HG03159 (cell line): ENCODE results near the gene ASCC1.
"Not testable (repeated sequence)": the region's sequence is repeated elsewhere in the genome, so short reads cannot be mapped to it uniquely, and the experiment has no call there.

Experiments used
- ATAC-seq: cut with Tn5 transposase; IDR thresholded peaks from one replicate; pipeline ENCODE4 v1.9.1; 2021; ENCODE audit warnings: mild to moderate bottlenecking, moderate library complexity; ENCODE audit not compliant: unreplicated experiment

The ASCC1 gene

DNA sequence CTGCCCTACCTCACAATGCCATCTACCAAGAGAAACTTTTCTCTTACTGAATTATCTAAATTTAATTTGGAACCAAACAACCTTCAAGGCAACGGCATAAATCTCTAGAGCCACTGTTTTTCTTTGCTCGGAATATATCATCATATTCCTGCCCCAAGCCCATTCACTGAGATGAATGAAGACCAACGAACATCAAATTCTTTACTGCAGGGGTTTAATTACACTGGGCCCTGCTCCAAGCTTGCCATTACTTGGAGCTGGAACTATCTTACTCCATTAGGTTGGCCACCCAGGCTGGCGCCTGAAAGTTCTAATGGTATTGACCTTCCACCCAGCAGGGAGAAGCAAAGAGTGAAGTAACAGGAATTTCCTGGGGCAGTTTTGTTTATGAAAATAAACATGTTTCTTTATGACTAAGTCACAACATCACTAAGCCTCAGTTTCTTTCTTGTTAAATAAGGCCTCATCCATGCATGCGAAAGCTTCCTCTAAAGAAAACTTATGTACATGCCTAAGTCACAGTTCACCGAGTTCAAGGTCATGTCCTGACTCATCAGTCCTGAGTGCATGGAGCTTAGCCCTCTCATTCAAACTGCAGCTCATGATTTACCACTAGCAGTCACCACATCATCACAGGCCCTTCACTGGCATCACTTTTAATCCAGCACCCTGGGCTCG, 42.3 kb downstream of the ASCC1 start:
- no peak for ATAC-seq

DNA sequence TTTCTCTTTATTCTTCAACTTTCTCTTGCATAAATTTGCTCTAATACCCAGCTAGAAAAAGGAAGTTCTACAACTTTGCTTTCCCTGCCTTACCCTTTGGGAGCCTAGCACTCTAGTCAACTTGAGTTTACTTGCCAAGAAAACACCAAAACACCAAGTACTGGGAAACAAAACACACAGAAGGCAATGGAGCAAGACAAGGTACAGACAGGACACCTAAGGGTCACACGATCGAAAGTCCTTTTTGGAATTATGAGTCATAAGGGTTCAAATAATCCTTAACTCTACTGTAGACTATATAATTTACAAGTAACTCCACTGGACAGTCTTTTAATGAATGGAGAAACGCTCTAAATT, 42.8 kb downstream of the ASCC1 start:
- no peak for ATAC-seq

DNA sequence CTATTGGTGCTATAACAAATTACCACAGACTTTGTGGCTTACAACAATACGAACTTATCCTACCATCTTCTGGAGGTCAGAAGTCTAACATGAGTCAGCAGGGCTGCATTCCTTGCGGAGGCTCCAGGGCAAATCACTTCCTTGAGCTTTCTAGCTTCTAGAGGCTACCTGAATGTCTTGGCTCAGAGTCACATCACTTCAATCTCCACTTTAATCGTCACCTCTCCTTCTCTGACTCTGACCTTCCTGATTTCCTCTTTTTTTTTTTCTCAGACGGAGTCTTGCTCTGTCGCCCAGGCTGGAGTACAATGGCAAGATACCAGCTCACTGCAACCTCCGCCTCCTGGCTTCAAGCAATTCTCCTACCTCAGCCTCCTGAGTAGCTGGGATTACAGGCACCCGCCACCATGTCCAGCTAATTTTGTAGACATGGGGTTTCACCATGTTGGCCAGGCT, 44.9 kb downstream of the ASCC1 start:
- ATAC-seq, result no peak

DNA sequence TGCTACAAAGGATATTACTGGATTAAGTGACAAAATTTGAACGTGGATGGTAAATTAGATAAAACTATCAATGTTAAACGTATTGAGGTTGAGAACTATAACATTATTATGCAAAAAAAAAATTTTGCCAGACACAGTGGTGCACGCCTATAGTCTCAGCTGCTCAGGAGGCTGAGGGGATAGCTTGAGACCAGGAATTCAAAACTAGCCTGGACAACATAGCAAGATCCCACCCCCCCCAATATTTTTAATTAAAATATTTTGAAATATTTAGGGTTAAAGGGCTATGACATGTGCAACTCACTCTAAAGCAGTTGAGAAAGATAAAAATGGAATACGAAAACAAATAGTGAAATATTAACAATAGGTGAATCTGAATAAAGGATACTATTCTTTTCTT, 45.3 kb downstream of the ASCC1 start:
- no peak for ATAC-seq

DNA sequence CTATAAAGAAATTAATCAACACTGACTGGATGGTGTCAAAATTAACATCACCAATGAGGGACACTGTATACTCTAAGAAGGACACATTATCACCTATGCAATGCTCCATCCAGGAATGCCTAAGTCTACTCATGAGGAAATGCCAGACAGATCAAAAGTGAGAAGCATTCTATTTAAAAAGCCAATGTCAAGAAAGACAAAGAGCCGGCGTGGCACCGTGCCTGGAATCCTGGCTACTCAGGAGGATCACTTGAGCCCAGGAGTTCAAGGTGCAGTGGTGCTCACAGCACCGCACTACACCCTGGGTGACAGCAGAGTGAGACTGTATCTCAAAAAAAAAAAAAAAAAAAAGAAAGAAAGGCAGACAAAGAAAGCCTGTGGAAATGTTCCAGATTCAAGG, 45.8 kb downstream of the ASCC1 start:
- no peak for ATAC-seq

DNA sequence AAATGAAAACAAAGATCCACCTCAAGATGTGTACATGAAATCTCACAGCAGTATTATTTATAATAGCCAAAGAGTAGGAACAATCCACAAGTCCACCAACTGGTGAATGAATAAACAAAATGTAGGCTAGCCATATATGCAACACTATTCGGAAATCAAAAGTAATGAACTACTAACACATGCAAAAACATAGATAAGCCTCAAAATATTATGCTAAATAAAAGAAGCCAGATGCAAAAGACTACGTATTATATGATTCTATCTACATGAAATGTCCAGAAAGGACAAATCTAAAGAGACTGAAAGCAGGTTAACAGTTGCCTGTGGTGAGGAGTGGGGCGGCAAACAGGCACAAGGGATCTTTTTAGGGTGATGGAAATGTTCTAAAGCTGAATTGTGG, 49.0 kb downstream of the ASCC1 start:
- no peak for ATAC-seq

DNA sequence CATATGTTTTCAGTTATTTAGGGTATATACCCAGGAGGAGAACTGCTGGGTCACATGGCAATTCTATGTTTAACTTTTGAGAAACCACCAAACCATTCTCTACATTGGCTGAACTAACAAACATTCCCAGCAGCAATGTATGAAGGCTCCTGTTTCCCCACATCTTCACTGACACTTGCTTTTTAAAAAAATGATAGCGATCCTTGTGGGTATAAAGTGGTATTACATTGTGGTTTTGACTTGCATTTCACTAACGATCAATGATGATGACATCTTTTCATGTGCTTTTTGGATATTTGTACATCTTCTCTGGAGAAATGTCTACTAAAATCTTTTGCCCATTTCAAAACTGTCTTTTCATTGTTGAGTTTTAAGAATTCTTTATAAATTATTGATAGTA, 51.5 kb downstream of the ASCC1 start:
- no peak for ATAC-seq

DNA sequence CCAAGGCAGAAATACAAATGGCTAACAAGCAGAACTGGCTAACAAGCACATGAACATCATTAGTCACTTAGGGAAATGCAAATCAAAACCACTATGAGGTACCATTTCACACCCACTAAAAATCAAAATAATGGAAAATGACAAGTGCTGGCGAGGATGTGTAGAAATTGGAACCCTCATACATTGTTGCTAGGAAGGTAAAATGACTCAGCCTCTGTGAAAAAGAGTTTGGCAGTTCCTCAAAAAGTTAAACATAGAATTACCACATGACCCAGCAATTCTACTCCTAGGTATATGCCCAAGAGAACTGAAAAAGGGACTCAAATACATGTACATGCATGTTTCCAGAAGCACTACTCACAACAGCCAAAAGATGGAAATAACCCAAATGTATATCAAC, 53.1 kb downstream of the ASCC1 start:
- ATAC-seq, result no peak

DNA sequence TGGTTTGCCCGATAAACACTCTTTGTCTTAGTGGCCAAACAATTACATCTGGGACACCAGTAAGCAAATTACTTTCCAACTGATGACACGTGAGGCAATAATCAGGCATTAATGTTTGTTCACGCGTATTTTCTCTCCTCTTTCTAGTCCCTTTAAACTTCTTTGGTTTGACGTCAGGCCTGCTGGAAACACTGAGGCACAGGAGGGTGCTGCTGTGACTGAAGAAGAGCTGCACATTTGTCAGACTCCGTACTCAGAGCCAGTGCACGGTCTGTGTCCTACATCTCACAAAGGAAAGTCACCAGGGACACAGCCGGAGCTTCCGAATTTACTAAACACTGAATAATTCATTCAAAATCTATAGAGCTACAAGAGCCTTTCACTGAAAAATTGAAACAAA, 57.9 kb downstream of the ASCC1 start:
- ATAC-seq, result no peak

DNA sequence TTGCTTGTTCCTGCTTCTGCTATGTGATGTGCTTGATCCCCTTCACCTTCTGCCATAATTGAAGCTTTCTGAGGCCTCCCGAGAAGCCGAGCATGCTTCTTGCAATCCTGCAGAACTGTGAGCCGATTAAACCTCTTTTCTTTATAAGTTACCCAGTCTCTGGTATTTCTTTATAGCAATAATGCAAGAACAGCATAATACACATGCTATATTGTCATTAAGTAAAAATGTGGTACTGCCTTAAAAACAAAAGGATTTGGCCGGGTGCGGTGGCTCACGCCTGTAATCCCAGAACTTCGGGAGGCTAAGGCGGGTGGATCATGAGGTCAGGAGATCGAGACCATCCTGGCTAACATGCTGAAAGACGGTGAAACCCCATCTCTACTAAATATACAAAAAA, 59.9 kb downstream of the ASCC1 start:
- no peak for ATAC-seq

DNA sequence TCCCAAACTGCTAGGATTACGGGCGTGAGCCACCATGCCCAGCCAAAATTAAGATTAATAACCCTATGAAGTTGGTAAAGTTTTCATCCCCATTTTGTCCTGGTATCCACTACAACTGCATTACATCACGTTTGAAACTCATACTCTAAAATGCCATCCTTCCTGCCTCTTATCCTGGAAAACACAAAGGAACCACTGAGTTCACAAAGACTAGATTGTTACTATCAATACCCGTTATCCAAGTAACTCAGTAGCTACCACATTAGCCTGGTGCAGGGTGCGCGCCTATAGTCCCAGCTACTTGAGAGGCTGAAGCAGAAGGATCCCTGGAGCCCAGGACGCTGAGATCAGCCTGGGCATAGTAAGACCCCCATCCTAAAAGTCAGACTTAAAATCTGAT, 63.8 kb downstream of the ASCC1 start:
- no peak for ATAC-seq

DNA sequence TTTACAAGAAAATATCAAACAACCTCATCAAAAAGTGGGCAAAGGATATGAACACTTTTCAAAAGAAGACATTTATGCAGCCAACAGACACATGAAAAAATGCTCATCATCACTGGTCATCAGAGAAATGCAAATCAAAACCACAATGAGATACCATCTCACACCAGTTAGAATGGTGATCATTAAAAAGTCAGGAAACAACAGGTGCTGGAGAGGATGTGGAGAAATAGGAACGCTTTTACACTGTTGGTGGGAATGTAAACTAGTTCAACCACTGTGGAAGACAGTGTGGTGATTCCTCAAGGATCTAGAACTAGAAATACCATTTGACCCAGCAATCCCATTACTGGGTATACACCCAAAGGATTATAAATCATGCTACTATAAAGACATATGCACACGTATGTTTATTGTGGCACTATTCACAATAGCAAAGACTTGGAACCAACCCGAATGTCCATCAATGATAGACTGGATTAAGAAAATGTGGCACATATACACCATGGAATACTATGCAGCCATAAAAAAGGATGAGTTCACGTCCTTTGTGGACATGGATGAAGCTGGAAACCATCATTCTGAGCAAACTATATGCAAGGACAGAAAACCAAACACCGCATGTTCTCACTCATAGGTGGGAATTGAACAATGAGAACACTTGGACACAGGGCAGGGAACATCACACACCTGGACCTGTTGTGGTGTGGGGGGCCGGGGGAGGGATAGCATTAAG, 65.2 kb downstream of the ASCC1 start:
- not testable (repeated sequence) for ATAC-seq

DNA sequence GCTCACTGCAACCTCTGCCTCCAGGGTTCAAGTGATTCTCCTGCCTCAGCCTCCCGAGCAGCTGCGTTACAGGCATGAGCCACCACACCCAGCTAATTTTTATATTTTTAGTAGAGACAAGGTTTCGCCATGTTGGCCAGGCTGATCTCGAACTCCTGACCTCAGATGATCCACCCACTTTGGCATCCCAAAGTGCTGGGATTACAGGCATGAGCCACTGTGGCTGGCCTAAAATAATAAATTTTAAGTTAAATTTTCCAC, 68.8 kb downstream of the ASCC1 start:
- ATAC-seq, result not testable (repeated sequence)

DNA sequence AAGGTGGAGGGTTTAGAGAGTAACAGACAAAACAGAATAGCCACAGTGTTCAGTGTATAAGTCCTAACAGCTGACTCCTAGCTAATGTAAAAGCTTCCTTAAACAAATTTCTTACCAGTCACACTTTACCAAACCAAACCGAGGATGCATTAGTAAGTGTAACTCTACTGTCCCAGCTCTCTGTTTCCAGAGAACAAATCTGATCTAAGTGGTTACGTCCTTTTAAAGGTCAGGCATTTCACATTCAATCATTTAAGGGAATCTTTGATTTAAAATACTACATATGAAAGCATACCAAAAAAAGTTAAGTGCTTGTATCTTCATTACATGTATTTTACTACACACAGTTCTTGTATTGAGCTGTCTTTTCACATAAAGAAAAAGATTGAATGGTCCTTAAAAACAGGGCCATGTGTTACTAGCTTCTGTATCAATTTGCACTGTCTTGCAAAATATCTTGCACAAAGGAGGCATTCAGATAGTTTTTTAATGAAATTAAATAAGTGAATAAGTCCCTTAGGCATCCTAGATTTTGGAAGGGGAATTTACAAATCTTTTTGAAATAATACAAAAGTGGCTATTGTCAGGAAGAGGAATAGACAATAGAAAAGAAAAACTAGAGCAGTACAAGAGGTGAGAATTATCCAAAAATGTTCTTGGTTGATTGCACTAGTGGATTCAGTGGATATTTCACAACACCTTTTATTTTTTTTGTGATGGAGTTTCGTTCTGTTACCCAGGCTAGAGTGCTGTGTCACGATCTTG, 69.3 kb downstream of the ASCC1 start:
- no peak for ATAC-seq

DNA sequence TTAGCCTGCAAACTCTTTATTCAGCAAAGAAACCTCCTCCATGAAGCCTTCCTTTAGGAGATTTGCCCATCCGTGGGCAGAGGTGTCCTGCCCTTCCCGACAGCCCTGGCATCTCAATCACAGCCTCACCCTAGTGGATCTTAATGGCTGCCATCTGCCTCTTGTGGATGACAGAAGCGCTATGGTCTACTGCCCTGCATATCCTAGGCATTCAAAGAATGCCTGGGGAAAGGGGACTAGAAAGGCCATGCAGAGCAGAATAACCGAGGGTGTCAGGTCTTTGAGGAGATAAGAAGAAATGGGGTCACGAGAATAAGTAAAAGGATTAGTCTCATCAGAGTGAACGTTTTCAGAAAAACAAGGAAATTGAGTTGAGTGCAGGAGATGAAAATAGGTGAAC, 70.0 kb downstream of the ASCC1 start:
- ATAC-seq, result no peak

DNA sequence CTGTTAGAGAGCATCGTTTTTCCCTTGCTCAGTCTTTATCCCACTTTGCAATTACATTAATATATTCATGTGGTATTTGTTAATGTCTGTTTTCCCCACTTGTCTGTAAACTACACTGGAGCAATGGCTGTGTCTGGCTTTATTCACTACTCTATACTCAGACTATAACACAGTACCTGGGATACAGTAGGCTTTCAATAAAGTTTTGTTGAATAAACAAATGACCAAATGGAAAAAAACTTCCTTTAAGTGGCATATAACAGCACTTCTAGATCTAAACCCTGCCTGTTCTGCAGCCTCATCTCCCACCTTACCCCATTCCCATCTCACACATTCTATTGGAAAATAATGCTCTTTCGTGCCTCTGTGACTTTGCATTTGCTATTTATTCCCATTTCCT, 70.4 kb downstream of the ASCC1 start:
- ATAC-seq, result no peak

DNA sequence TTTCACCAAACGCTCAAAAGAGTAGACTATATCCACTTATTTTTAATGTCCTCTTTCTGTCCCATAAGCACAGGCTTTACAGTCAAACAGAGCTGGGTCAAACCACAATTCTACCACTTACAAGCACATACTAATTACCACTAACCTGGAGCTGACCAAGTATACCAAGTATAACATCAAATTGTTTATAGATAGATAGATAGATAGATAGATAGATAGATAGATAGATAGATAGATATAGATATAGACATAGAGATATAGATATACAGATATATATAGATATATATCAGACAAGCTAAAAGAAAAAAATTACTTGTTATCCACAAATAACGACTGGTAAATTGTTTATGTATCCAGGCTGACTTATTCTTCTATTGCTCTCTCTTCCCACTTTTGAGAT, 75.2 kb downstream of the ASCC1 start:
- ATAC-seq, result no peak

DNA sequence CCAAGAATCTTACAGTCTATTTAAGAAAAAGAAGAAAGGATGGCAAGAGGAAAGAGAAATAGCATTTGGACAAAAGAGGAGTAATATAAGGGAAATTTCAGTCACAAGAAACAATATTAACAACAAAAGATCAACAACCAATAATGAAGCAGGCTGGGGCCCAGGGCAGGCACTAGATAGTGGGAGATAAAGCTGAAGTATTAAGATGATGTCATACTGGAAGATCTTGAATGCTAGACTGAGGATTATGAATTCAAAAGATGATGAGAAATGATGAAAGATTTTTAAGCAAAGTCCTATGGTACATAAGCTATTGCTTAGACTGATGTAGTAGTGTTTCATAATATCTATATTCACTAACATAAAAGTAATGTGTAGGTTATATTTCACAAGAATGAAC, 75.9 kb downstream of the ASCC1 start:
- no peak for ATAC-seq

DNA sequence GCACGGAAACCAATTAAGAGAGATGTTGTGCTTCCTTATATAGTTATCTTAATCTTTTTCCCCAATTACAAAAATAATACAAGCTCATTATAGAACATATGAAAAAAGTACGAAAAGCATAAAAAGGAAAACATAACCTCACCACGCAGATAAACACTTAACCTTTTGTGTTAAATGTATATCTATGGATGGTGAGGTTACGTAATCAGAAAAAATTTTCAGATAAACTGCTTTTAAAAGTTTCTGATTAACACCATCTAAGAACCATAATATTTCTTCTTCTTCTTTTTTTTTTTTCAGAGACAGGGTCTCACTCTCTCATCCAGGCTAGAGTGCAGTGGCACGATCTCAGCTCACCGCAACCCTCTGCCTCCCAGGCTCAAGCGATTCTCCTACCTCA, 78.5 kb downstream of the ASCC1 start:
- ATAC-seq, result no peak

DNA sequence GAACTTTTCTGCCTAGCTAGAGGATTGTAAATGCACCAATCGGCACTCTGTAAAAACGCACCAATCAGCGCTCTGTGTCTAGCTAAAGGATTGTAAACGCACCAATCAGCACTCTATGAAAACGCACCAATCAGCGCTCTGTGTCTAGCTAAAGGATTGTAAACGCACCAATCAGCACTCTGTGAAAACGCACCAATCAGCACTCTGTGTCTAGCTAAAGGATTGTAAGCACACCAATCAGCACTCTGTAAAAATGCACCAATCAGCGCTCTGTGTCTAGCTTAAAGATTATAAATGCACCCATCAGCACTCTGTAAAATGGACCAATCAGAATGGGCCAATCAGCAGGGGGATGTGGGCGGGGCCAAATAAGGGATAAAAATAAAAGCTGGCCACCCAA, 79.9 kb downstream of the ASCC1 start:
- ATAC-seq, result not testable (repeated sequence)

DNA sequence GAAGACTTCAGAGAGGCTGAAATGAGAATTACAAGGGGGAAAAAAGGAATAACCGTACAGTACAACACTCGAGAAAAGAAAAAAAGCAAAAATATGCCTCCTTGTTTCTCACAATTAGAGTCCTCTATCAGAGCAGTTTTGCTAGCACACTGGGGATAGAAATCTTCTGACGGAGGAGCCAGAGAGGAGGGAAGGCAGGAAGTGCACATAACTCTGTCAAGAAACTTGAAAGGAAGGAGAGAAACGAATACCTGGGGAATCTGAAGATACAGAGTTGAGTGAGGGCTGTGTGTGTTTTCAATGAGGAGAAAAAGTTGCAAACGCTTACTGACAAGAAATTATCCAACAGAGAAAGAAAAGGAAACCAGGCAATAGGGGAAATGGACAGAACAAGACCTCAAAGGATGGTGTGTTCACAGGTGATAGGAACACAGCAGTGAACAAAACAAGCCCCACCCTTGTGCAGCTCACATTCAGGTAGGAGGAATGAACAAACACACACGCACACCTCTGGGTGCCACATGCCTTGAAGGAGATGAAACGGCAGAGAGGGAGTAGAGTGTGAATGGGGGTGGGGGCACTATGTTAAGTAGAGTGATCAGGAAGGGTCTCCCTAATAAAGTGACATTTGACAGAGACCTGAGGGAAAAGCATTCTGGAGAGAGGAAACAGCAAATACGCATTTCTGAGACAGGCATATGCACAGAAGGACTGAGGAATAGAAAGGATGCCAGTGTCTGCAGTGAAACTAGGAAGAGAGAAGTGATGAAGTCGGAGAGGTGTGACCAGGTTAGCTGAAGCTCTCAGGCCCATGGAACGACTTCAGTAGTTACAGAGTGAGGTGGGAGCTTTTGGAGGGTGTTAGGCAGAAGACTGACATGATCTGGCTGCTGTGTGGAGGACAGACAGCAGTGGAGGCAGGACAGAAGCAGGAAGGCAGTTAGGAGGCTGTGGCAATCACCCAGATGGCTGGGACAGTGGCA, 81.0 kb downstream of the ASCC1 start:
- no peak for ATAC-seq
